Measurements from ENCODE around the gene PRR23A. TPM values are rescaled to one million over a fixed set of nuclear protein-coding genes. Genes with fewer than 3 reads are reported as not detected.
"Not testable (repeated sequence)": the region's sequence is repeated elsewhere in the genome, so short reads cannot be mapped to it uniquely, and the experiment has no call there.

The PRR23A gene
- total RNA-seq, 1 experiment from 2014 or later, result not detected

DNA sequence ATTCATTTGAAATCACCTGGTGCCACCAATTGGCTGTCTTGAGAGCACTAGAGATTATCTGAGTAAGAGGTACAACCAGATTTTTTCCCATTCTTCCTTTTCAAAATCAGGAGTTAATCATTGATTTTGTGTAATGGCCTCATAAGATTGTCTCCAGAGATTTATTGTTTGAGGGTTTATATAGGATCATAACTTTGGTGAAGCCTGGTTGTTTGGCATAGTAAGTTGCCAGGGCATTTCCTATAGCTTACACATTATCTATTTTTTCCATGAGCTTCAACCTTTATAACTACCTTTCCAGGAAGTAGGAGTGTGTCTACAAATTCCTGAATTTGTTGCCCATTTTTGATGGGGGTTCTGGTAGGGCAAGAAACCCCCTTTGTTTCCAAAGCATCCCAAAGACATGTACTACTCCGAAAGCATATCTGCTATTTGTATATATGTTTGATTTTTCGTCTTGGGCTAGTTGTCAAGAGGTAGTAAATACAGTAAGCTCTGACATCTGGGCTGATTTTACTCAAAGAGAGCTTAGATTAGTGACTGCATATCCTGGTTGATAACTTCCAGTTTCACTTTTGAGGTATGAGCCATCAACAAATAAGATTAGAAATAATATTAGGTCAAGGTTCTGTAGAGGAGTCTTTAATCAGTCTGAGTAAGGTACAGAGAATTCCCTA, 26.4 kb upstream of the PRR23A start (continued):
- TF ChIP-seq NR1H2 (CRISPR knock-in tag; IDR thresholded peaks at IDR 0.05) (no peak), MXD4 (CRISPR knock-in tag; IDR thresholded peaks at IDR 0.05; ENCODE audit: borderline replicate concordance) (no peak), ZNF671 (CRISPR knock-in tag; IDR thresholded peaks at IDR 0.05) (no peak), GRHL2 (CRISPR knock-in tag; IDR thresholded peaks at IDR 0.05; ENCODE audit: insufficient replicate concordance, severe bottlenecking) (no peak), NR3C1 (CRISPR knock-in tag; conservative IDR thresholded peaks at IDR 0.05; ENCODE audit: low read depth) (no peak), IRF2 (CRISPR knock-in tag; IDR thresholded peaks at IDR 0.05; ENCODE audit: borderline replicate concordance, low read depth) (no peak), ESRRA (CRISPR knock-in tag; IDR thresholded peaks at IDR 0.05; ENCODE audit: borderline replicate concordance) (no peak), RELA (CRISPR knock-in tag; IDR thresholded peaks at IDR 0.05; ENCODE audit: borderline replicate concordance) (no peak), PRRX2 (CRISPR knock-in tag; IDR thresholded peaks at IDR 0.05) (no peak), ZNF396 (CRISPR knock-in tag; IDR thresholded peaks at IDR 0.05; ENCODE audit: borderline replicate concordance) (no peak), ZNF317 (CRISPR knock-in tag; IDR thresholded peaks at IDR 0.05; ENCODE audit: borderline replicate concordance, low read depth) (no peak), FOXK1 (CRISPR knock-in tag; IDR thresholded peaks at IDR 0.05) (no peak)
- TF ChIP-seq, protein P1, sequence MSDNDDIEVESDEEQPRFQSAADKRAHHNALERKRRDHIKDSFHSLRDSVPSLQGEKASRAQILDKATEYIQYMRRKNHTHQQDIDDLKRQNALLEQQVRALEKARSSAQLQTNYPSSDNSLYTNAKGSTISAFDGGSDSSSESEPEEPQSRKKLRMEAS (CRISPR knock-in tag; IDR thresholded peaks at IDR 0.05), result no peak
- TF ChIP-seq, protein P2, sequence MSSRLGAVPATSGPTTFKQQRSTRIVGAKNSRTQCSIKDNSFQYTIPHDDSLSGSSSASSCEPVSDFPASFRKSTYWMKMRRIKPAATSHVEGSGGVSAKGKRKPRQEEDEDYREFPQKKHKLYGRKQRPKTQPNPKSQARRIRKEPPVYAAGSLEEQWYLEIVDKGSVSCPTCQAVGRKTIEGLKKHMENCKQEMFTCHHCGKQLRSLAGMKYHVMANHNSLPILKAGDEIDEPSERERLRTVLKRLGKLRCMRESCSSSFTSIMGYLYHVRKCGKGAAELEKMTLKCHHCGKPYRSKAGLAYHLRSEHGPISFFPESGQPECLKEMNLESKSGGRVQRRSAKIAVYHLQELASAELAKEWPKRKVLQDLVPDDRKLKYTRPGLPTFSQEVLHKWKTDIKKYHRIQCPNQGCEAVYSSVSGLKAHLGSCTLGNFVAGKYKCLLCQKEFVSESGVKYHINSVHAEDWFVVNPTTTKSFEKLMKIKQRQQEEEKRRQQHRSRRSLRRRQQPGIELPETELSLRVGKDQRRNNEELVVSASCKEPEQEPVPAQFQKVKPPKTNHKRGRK (CRISPR knock-in tag; IDR thresholded peaks at IDR 0.05; ENCODE audit: borderline replicate concordance), result no peak
- TF ChIP-seq, protein P3, sequence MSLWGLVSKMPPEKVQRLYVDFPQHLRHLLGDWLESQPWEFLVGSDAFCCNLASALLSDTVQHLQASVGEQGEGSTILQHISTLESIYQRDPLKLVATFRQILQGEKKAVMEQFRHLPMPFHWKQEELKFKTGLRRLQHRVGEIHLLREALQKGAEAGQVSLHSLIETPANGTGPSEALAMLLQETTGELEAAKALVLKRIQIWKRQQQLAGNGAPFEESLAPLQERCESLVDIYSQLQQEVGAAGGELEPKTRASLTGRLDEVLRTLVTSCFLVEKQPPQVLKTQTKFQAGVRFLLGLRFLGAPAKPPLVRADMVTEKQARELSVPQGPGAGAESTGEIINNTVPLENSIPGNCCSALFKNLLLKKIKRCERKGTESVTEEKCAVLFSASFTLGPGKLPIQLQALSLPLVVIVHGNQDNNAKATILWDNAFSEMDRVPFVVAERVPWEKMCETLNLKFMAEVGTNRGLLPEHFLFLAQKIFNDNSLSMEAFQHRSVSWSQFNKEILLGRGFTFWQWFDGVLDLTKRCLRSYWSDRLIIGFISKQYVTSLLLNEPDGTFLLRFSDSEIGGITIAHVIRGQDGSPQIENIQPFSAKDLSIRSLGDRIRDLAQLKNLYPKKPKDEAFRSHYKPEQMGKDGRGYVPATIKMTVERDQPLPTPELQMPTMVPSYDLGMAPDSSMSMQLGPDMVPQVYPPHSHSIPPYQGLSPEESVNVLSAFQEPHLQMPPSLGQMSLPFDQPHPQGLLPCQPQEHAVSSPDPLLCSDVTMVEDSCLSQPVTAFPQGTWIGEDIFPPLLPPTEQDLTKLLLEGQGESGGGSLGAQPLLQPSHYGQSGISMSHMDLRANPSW (CRISPR knock-in tag; conservative IDR thresholded peaks at IDR 0.05; ENCODE audit: low read depth), result no peak

DNA sequence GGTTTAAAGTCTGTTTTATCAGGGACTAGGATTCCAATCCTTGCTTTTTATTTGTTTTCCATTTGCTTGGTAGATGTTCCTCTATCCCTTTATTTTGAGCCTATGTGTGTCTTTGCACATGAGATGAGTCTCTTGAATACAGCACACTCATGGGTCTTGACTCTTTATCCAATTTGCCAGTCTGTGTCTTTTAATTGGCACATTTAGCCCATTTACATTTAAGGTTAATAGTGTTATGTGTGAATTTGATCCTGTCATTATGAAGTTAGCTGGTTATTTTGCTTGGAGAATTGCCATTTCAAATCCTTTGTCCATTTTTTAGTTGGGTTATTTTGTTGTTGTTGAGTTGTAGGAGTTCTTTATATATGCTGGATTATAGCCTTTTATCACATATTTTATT, 24.5 kb upstream of the PRR23A start:
- CTCF ChIA-PET; DNase-seq (ENCODE audit: low spot score); ATAC-seq; H3K36me3 Mint-ChIP-seq; H3K27ac Mint-ChIP-seq; H3K4me1 Mint-ChIP-seq; POLR2A ChIA-PET; H3K4me3 Mint-ChIP-seq: not testable (repeated sequence)
- peaks cover 14% of the 10 kb centered on the region for H3K27me3 Mint-ChIP-seq (ENCODE audit: low read depth)
- peaks cover 29% of the 10 kb centered on the region for H3K9me3 Mint-ChIP-seq

DNA sequence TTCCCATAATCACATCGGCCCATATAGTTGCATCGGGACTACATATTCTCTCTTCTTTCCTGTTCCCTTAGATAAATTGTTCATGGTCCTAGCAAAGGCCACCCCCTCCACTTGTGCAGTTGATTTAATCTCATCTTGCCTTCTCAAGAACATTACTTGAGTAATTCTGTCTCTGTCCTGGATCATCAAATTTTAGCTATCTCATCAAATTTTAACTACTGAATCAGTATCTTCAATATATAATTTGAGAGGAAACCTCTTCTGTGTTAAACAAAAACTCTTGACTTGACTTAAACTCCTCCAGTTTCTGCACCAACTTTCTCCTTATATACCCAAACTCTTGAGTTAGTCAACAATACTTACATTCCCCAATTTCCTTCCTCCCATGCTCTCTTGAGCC, 18.9 kb upstream of the PRR23A start:
- CTCF ChIA-PET, result no interaction called here
- Mint-ChIP-seq H3K4me3 (no peak overlapping the region), H3K4me1 (no peaks in the 10 kb centered on the region), H3K36me3 (no peaks in the 10 kb centered on the region), H3K27ac (no peak overlapping the region), H3K9me3 (peaks cover 19% of the 10 kb centered on the region), H3K27me3 (ENCODE audit: low read depth) (peaks cover 12% of the 10 kb centered on the region)
- ATAC-seq (no peak), DNase-seq (ENCODE audit: low spot score) (no peak)
- POLR2A ChIA-PET, result no interaction called here
- TF ChIP-seq, protein P4, sequence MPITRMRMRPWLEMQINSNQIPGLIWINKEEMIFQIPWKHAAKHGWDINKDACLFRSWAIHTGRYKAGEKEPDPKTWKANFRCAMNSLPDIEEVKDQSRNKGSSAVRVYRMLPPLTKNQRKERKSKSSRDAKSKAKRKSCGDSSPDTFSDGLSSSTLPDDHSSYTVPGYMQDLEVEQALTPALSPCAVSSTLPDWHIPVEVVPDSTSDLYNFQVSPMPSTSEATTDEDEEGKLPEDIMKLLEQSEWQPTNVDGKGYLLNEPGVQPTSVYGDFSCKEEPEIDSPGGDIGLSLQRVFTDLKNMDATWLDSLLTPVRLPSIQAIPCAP (CRISPR knock-in tag; IDR thresholded peaks at IDR 0.05), result no peak
- TF ChIP-seq CREM (CRISPR knock-in tag; IDR thresholded peaks at IDR 0.05) (no peak), ELF4 (CRISPR knock-in tag; IDR thresholded peaks at IDR 0.05; ENCODE audit: low read depth) (no peak), ZNF671 (CRISPR knock-in tag; IDR thresholded peaks at IDR 0.05) (no peak), HMGA2 (CRISPR knock-in tag; IDR thresholded peaks at IDR 0.05) (no peak), ZNF396 (CRISPR knock-in tag; IDR thresholded peaks at IDR 0.05; ENCODE audit: borderline replicate concordance) (no peak)
- TF ChIP-seq, protein P5, sequence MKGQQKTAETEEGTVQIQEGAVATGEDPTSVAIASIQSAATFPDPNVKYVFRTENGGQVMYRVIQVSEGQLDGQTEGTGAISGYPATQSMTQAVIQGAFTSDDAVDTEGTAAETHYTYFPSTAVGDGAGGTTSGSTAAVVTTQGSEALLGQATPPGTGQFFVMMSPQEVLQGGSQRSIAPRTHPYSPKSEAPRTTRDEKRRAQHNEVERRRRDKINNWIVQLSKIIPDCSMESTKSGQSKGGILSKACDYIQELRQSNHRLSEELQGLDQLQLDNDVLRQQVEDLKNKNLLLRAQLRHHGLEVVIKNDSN (CRISPR knock-in tag; IDR thresholded peaks at IDR 0.05), result no peak
- TF ChIP-seq, protein P6, sequence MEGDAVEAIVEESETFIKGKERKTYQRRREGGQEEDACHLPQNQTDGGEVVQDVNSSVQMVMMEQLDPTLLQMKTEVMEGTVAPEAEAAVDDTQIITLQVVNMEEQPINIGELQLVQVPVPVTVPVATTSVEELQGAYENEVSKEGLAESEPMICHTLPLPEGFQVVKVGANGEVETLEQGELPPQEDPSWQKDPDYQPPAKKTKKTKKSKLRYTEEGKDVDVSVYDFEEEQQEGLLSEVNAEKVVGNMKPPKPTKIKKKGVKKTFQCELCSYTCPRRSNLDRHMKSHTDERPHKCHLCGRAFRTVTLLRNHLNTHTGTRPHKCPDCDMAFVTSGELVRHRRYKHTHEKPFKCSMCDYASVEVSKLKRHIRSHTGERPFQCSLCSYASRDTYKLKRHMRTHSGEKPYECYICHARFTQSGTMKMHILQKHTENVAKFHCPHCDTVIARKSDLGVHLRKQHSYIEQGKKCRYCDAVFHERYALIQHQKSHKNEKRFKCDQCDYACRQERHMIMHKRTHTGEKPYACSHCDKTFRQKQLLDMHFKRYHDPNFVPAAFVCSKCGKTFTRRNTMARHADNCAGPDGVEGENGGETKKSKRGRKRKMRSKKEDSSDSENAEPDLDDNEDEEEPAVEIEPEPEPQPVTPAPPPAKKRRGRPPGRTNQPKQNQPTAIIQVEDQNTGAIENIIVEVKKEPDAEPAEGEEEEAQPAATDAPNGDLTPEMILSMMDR (IDR thresholded peaks at IDR 0.05), result no peak
- TF ChIP-seq, protein P7, sequence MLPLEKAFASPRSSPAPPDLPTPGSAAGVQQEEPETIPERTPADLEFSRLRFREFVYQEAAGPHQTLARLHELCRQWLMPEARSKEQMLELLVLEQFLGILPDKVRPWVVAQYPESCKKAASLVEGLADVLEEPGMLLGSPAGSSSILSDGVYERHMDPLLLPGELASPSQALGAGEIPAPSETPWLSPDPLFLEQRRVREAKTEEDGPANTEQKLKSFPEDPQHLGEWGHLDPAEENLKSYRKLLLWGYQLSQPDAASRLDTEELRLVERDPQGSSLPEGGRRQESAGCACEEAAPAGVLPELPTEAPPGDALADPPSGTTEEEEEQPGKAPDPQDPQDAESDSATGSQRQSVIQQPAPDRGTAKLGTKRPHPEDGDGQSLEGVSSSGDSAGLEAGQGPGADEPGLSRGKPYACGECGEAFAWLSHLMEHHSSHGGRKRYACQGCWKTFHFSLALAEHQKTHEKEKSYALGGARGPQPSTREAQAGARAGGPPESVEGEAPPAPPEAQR (CRISPR knock-in tag; IDR thresholded peaks at IDR 0.05), result no peak
- TF ChIP-seq, protein P8, sequence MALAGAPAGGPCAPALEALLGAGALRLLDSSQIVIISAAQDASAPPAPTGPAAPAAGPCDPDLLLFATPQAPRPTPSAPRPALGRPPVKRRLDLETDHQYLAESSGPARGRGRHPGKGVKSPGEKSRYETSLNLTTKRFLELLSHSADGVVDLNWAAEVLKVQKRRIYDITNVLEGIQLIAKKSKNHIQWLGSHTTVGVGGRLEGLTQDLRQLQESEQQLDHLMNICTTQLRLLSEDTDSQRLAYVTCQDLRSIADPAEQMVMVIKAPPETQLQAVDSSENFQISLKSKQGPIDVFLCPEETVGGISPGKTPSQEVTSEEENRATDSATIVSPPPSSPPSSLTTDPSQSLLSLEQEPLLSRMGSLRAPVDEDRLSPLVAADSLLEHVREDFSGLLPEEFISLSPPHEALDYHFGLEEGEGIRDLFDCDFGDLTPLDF (CRISPR knock-in tag; IDR thresholded peaks at IDR 0.05), result no peak
